Keratinocyte (primary cell): ENCODE data around the gene SLC35A2. TPM values are rescaled to one million over a fixed set of nuclear protein-coding genes. Genes with fewer than 3 reads are reported as not detected.

ENCODE experiments used
- DNase-seq: peaks from one replicate; pipeline ENCODE4 v3.0.0-alpha.2; 2011; ENCODE audit warnings: low read depth, missing footprints, low spot score
- FAIRE-seq: peaks from 2 replicates; lab custom pipeline; 2011; peaks lifted over from hg19 to GRCh38; lab: Jason Lieb, UNC
- H2AFZ ChIP-seq: 2 replicates; pipeline ENCODE4 v1.6.0; 2012; ENCODE audit warnings: low read length, control low read depth, inconsistent platforms; ENCODE audit not compliant: control insufficient read depth
- H3K27ac ChIP-seq: 2 replicates; pipeline ENCODE4 v1.5.1; 2011; ENCODE audit warnings: low read length; ENCODE audit not compliant: control insufficient read depth, insufficient read depth
- H3K27me3 ChIP-seq: 3 replicates; pipeline ENCODE4 v1.6.0; 2011; ENCODE audit warnings: low read length; ENCODE audit not compliant: control insufficient read depth, insufficient read depth; ENCODE audit errors: extremely low read depth
- H3K36me3 ChIP-seq, 2 experiments: 2 replicates in 1 of 2; 3 replicates in 1 of 2; pipeline ENCODE4 v1.5.1; 2011; ENCODE audit warnings: low read length in 2 of 2, mild to moderate bottlenecking in 1 of 2; ENCODE audit not compliant: control insufficient read depth in 2 of 2, insufficient read depth in 2 of 2; ENCODE audit errors: extremely low read depth in 1 of 2
- H3K4me1 ChIP-seq: 3 replicates; pipeline ENCODE4 v1.5.1; 2011; ENCODE audit warnings: low read length; ENCODE audit not compliant: control insufficient read depth, insufficient read depth; ENCODE audit errors: extremely low read depth
- H3K4me2 ChIP-seq: 3 replicates; pipeline ENCODE4 v1.6.0; 2011; ENCODE audit warnings: low read depth, low read length; ENCODE audit not compliant: control insufficient read depth, insufficient read depth; ENCODE audit errors: extremely low read depth
- H3K4me3 ChIP-seq, 3 experiments: fragments of 200-600 bp in 1 of 3; sonication (generic) in 1 of 3; 2 replicates in 2 of 3; 3 replicates in 1 of 3; pipeline ENCODE4 v1.5.1; 2011 to 2016; ENCODE audit warnings: low read length in 3 of 3, mild to moderate bottlenecking in 3 of 3, control low read depth in 2 of 3, inconsistent platforms in 1 of 3, low read depth in 1 of 3, mixed read lengths in 1 of 3, mixed run types in 1 of 3, moderate library complexity in 1 of 3; ENCODE audit not compliant: control insufficient read depth in 2 of 3, insufficient read depth in 2 of 3; ENCODE audit errors: extremely low read depth in 1 of 3
- H3K79me2 ChIP-seq: 2 replicates; pipeline ENCODE4 v1.6.0; 2012; ENCODE audit warnings: low read length; ENCODE audit not compliant: control insufficient read depth, insufficient read depth
- H3K9ac ChIP-seq: 3 replicates; pipeline ENCODE4 v1.6.0; 2011; ENCODE audit warnings: low read length; ENCODE audit not compliant: control insufficient read depth, insufficient read depth; ENCODE audit errors: extremely low read depth
- H3K9me1 ChIP-seq: 3 replicates; pipeline ENCODE4 v1.6.0; 2011; ENCODE audit warnings: low read length; ENCODE audit not compliant: control insufficient read depth, insufficient read depth; ENCODE audit errors: extremely low read depth
- H3K9me3 ChIP-seq: 2 replicates; pipeline ENCODE4 v1.5.1; 2012; ENCODE audit warnings: low read depth, low read length; ENCODE audit not compliant: control insufficient read depth
- H4K20me1 ChIP-seq: 3 replicates; pipeline ENCODE4 v1.6.0; 2011; ENCODE audit warnings: low read length; ENCODE audit not compliant: control insufficient read depth, insufficient read depth; ENCODE audit errors: extremely low read depth
- EZH2 ChIP-seq: IDR thresholded peaks from one replicate; pipeline ENCODE4 v1.6.1; 2012; ENCODE audit warnings: inconsistent platforms, mild to moderate bottlenecking, low read length, moderate library complexity
- dilution Hi-C: fragments of 300-500 bp; cut with MboI; formaldehyde crosslinking; loops from one replicate; pipeline ENCODE4 v1.7.0; 2020; ENCODE audit warnings: low sequenced_read_pairs; ENCODE audit not compliant: extremely low pct_ligation_motif_present
- polyA plus RNA-seq, 5 experiments: library from polyadenylated mRNA; depleted of rRNA in 3 of 5; stranded (reverse) in 3 of 5; stranded (forward) in 1 of 5; unstranded in 1 of 5; fragments of >200 nt; gene quantifications; 1 replicate in 1 of 5; 2 replicates in 3 of 5; 3 replicates in 1 of 5; pipeline versions ENCODE4 v1.2.1 to v1.2.3, GENCODE V29; 2011 to 2012; ENCODE audit warnings: missing spikeins in 2 of 5, low read depth in 1 of 5, low replicate concordance in 1 of 5
- TF ChIP-seq, protein P1 (sequence below), 3 experiments: IDR thresholded peaks in 1 of 3; conservative IDR thresholded peaks in 1 of 3; optimal IDR thresholded peaks in 1 of 3; 2 replicates in 2 of 3; 3 replicates in 1 of 3; pipeline versions ENCODE3 to v1.5.1; 2011; ENCODE audit warnings: low read length in 3 of 3, mild to moderate bottlenecking in 3 of 3, moderate library complexity in 2 of 3, control low read depth in 1 of 3, inconsistent platforms in 1 of 3; ENCODE audit not compliant: insufficient read depth in 2 of 3; ENCODE audit errors: extremely low read depth in 1 of 3

SLC35A2 gene
- polyA plus RNA-seq, 1 donor (not counting 4 experiments of a cell fraction or from before 2014, with no cell fraction given) = 39.4 TPM

DNA sequence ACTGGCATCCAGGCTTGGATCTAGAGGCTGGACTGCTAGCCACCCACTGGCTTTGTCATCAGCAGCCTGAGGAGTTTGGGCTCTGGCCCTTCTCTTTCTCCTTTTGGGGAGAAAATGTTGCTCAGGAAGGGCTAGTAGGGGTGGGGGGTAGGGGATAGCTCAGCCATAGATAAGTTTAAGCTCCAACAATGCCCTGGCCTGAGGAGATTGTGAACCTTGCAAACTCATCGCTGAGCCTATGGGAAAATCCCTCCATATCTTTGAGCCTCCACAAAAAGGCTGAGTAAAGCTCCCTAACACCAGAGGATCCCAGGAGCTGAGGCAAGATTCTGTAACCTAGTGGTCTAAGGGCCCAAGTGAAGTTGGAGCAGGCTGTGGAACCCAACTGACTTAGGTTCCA, 37.1 kb upstream of the SLC35A2 start:
- Histone ChIP-seq H3K9ac (no peak overlapping the region), H4K20me1 (no peaks in the 10 kb centered on the region), H3K4me1 (no peaks in the 10 kb centered on the region), H3K27ac (no peak overlapping the region), H3K9me1 (no peaks in the 10 kb centered on the region), H3K36me3 (peaks cover 0 to 3% of the 10 kb centered on the region in 2 experiments), H3K4me2 (no peak overlapping the region), H3K4me3 (no peak overlapping the region), H3K27me3 (no peaks in the 10 kb centered on the region), H2AFZ (no peak overlapping the region), H3K79me2 (peaks cover 42% of the 10 kb centered on the region), H3K9me3 (no peaks in the 10 kb centered on the region)
- FAIRE-seq = no peak
- no peak for TF ChIP-seq EZH2
- TF ChIP-seq, protein P1, sequence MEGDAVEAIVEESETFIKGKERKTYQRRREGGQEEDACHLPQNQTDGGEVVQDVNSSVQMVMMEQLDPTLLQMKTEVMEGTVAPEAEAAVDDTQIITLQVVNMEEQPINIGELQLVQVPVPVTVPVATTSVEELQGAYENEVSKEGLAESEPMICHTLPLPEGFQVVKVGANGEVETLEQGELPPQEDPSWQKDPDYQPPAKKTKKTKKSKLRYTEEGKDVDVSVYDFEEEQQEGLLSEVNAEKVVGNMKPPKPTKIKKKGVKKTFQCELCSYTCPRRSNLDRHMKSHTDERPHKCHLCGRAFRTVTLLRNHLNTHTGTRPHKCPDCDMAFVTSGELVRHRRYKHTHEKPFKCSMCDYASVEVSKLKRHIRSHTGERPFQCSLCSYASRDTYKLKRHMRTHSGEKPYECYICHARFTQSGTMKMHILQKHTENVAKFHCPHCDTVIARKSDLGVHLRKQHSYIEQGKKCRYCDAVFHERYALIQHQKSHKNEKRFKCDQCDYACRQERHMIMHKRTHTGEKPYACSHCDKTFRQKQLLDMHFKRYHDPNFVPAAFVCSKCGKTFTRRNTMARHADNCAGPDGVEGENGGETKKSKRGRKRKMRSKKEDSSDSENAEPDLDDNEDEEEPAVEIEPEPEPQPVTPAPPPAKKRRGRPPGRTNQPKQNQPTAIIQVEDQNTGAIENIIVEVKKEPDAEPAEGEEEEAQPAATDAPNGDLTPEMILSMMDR (optimal IDR thresholded peaks at IDR 0.05 in 1 of 3, IDR thresholded peaks at IDR 0.05 in 1 of 3, conservative IDR thresholded peaks at IDR 0.05 in 1 of 3; ENCODE audit: extremely low read depth in 1 of 3, insufficient read depth in 2 of 3, low read length in 3 of 3) = no peak
- dilution Hi-C loops = no loop called here
- DNase-seq = no peak

DNA sequence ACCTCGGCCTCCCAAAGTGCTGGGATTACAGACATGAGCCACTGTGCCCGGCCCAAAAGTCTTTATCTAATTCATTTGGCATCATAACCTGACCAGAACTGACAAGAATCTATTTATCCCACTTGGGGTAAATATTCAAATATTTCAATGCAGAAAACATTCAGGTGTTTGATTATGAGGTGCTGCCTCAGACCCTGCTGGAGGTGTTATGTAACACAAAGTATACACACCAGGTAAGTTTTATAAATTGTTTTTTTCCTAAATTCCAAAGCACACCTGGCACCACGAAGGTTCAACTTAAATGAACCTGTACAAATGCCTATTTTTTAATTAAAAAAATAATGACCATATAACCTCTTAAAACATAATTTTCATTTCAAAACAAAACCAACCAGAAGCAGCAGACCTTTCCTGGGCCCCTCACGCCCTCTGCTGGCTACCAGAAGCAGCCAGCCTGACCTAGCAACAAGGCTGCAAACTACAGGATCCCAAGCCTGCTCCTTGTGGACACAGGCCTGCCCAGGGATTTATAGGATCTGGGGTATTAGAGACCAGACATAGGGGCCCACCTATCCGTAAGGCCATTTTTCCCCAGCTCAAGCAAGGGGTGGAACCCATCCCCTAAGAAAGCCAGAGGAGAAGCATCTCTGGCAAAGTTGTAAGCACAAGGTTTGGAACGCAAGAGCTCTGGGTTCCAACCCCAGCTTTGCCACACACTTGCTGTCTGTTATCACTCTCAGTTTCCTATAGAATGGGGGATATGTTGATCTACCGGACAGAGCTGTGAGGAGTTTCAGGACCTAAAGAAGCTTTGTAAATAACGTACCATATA, 34.3 kb upstream of the SLC35A2 start:
- Histone ChIP-seq H3K9me1 (no peaks in the 10 kb centered on the region), H4K20me1 (no peaks in the 10 kb centered on the region), H3K4me1 (no peaks in the 10 kb centered on the region), H2AFZ (no peak overlapping the region), H3K36me3 (peaks cover 2 to 4% of the 10 kb centered on the region in 2 experiments), H3K27ac (no peak overlapping the region), H3K4me3 (no peak overlapping the region), H3K9me3 (no peaks in the 10 kb centered on the region), H3K27me3 (no peaks in the 10 kb centered on the region), H3K4me2 (no peak overlapping the region), H3K9ac (no peak overlapping the region), H3K79me2 (peaks cover 30% of the 10 kb centered on the region)
- dilution Hi-C loops = no loop called here
- TF ChIP-seq, protein P1 (optimal IDR thresholded peaks at IDR 0.05 in 1 of 3, IDR thresholded peaks at IDR 0.05 in 1 of 3, conservative IDR thresholded peaks at IDR 0.05 in 1 of 3; ENCODE audit: extremely low read depth in 1 of 3, insufficient read depth in 2 of 3, low read length in 3 of 3) = peak; percentile 60 to 84 (median 75)
- no peak for TF ChIP-seq EZH2
- FAIRE-seq (no peak), DNase-seq (no peak)
